Measurements from ENCODE around the gene PFDN4.

PFDN4 gene

DNA sequence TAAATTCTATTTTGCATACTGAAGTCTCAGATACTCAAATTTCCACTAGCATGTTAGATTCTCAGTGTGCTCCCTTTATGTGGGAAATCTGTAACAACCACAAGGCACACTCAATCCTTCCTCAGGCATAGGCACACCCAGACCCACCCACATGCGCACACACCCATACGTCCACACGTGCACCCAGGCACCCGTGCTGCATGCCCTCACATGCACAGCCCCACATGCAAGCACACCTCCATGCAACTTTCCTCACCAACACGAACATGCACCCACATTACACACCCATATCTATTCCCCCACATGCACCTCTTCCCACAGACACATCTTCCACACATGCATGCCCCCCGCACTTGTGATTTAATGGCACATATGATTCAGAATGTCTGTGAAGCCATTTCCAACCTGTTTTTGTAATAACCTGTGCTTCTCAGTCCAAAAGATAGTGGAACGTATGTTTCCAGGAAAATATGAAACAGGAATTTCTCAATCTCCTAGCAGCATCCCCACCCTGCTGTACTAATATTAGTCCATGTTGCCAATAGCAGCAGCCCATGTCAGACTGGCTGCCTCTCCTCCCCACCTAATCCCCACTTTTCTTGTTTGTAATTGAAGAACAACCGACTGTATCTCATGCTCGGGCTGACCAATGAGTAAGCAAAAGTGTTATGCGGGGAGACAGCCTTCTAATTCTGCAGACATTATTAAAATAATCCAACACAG, 22.8 kb upstream of the PFDN4 start:
- Mint-ChIP-seq H3K9me3 (no peaks in the 10 kb centered on the region), H3K27me3 (peaks cover 36% of the 10 kb centered on the region), H3K36me3 (ENCODE audit: low read depth) (no peaks in the 10 kb centered on the region), H3K27ac (no peak overlapping the region), H3K4me1 (ENCODE audit: low read depth) (no peaks in the 10 kb centered on the region), H3K4me3 (no peak overlapping the region)
- no peak for DNase-seq

DNA sequence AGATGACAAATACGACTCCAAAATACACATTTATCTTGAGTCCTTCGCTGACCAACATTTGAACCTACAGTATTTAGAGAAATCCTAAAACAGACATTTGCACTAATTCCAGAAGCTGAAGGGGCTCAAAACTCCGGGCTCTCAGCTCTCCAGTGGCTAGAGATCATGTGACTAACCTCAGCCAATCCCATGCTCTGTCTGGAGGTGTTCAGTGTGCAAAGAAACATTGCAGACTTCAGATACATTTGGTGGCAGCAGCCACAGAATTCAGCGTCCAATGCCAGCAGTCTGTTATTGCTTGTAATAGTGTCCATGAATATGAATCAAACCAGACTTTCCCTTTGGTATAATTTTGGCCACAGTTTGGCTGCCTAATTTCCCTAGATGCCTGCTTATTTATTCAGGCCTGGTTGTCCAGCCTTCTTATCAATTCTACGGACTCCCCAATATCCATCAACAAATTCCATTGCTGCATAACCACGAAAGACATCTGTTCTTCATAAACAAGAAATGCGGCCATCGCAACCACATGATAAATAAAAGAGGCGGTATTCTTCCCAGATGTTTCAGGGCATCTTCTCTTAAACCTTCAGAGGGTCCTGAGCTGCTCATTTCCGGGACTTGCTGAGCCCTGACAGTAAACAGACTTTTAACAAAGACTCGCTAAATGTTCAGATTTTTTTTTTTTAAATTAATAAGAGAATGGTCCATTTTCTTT, 19.6 kb upstream of the PFDN4 start:
- Mint-ChIP-seq H3K36me3 (ENCODE audit: low read depth) (no peaks in the 10 kb centered on the region), H3K9me3 (no peaks in the 10 kb centered on the region), H3K27ac (no peak overlapping the region), H3K27me3 (peaks cover 41% of the 10 kb centered on the region), H3K4me3 (no peak overlapping the region), H3K4me1 (ENCODE audit: low read depth) (no peaks in the 10 kb centered on the region)
- DNase-seq: no peak

DNA sequence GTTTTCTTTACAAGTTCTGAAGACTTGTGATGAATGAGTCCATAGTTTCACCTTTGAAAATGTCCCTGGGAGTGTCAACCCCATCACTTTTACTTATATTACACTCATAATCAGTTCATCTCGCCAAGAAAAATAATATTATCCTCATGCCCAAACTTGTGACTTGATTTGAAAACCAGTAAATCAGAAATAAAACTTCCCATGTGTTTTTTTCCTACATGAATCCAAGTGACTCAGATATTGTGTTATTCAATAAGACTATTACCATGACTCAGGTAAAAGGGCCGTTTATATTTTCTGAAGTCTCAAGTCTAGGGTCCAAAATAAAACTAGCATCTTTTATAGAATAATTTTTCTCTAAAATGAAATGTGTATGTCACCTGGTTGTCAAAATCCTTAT, 18.3 kb upstream of the PFDN4 start:
- H3K9me3 Mint-ChIP-seq: no peaks in the 10 kb centered on the region
- H3K4me3 Mint-ChIP-seq: no peak overlapping the region
- H3K36me3 Mint-ChIP-seq (ENCODE audit: low read depth): no peaks in the 10 kb centered on the region
- DNase-seq: no peak
- peaks cover 34% of the 10 kb centered on the region for H3K27me3 Mint-ChIP-seq
- H3K27ac Mint-ChIP-seq: no peak overlapping the region
- no peaks in the 10 kb centered on the region for H3K4me1 Mint-ChIP-seq (ENCODE audit: low read depth)

DNA sequence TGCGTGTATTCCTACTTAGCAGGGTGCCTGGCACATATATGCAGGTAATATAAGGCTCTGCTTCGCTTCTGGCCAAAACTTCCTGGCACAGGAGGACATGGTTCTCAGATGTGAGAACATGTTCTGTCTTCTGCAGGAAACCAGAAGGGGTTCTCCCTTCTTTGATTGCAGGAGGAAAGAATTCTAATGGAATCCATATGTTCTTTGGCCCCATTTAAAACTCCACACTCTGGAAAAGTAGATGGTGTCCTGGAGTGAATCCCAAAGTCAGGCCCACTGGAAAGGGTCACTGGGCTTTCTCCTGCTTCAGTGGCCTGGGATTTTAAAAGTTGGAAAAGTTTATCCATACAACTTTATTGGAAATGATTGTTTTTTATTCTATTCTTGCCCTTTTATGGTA, 17.7 kb upstream of the PFDN4 start:
- Mint-ChIP-seq H3K4me3 (no peak overlapping the region), H3K36me3 (ENCODE audit: low read depth) (no peaks in the 10 kb centered on the region), H3K9me3 (no peaks in the 10 kb centered on the region), H3K4me1 (ENCODE audit: low read depth) (no peaks in the 10 kb centered on the region), H3K27me3 (peaks cover 31% of the 10 kb centered on the region), H3K27ac (no peak overlapping the region)
- DNase-seq: no peak

DNA sequence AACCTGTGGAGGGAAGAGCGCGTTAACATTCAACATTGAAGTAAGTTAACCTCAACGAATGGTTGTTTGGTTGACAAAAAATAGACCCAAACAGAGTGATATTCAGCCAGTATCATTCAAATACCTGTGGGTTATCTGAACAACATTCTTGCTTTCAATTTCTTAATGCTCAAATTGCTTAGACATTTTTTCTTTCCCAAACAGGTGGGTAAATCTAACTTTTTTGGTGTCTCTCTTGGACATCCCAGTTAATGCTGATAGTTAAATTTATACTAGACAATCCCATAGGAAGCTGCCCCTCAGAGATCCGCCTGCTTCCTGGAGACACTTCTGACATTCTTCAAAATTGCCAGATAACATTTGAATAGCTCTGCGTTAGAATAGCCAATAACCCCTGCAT, 14.1 kb upstream of the PFDN4 start:
- H3K9me3 Mint-ChIP-seq: no peaks in the 10 kb centered on the region
- no peak overlapping the region for H3K4me3 Mint-ChIP-seq
- H3K36me3 Mint-ChIP-seq (ENCODE audit: low read depth): no peaks in the 10 kb centered on the region
- DNase-seq: no peak
- H3K27me3 Mint-ChIP-seq: peaks cover 18% of the 10 kb centered on the region
- no peaks in the 10 kb centered on the region for H3K4me1 Mint-ChIP-seq (ENCODE audit: low read depth)
- H3K27ac Mint-ChIP-seq: no peak overlapping the region

DNA sequence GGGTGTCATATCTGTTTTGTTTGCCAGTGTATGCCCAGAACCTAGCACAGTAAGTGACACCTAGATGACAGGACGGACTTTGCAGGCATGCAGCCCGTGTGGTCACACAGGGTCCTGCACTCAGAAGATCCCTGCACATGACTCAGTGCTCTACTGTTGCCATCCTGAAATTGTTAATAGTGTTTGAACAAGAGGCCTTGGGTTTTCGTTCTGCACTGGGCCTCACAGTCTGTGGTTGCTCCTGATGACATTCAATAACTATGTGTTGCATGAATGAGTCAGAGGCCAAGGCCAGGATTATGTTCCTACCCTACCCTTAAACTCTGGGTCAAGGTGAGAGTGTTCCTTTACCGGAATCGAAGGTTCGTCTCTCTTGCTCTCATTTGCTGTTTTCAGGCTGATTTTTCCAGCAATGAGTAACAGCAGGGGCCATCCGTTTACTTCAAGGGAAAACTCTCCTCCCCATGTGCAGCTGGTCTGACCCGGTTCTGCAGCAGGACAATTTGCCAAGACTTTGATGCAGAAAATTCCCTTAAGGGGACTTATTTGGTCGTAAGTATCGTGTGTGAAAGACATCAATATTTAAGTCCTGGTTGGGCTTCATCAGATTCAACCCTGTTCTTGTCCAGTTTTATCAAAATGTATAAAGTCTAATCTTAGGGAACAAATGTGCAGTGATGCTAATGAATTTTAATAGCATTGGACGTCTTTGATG, 13.0 kb upstream of the PFDN4 start:
- H3K4me3 Mint-ChIP-seq: no peak overlapping the region
- no peaks in the 10 kb centered on the region for H3K4me1 Mint-ChIP-seq (ENCODE audit: low read depth)
- H3K36me3 Mint-ChIP-seq (ENCODE audit: low read depth): no peaks in the 10 kb centered on the region
- H3K27me3 Mint-ChIP-seq: peaks cover 18% of the 10 kb centered on the region
- no peaks in the 10 kb centered on the region for H3K9me3 Mint-ChIP-seq
- no peak for DNase-seq
- H3K27ac Mint-ChIP-seq: no peak overlapping the region

DNA sequence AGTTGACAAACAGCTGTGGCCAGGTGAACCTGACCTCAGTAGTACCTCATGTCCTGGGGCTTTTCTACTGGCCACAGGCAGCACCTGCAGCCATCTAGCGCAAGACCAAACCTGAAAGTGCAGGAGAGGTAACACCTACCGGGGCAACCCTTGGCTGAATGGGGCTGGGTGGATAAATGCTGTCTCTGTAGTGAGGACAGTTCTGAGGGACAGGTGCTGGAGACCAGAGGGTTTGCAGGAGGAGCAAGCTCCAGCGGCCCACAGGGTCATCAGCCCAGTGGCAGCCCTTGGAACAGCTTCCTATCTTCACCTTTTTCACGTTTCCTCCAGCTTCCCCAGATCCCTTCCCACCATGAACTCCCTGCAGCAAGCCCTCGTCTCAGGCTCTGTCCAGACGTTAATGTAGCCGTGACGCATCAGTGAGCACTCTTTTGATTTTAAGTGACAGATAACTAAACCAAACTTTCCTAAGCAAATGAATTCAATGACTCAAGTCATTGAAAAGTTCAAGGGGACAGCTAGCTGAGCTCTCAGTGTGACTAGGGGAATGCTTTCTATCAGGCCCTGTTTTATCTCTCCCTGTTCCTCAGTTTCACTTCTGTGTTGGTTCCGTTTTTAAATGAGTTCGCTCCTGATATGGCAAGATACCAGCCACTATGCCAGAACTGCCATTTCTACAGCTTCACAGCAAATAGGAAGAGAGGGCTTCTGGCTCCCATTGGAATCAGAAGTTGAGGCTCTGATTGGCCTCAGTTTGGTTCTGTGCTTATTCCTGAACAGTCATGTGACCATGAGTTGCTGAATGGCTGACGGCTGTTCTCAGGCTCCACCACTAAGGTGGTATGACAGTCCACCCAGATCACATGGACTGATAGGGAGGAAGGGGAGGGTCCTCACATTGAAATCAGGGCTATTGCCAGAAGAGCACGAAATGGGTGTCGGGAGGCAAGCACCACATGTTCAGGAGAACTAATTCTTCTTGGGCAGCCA, 12.1 kb upstream of the PFDN4 start:
- no peaks in the 10 kb centered on the region for H3K4me1 Mint-ChIP-seq (ENCODE audit: low read depth)
- H3K4me3 Mint-ChIP-seq: no peak overlapping the region
- no peaks in the 10 kb centered on the region for H3K9me3 Mint-ChIP-seq
- no peaks in the 10 kb centered on the region for H3K36me3 Mint-ChIP-seq (ENCODE audit: low read depth)
- no peak overlapping the region for H3K27ac Mint-ChIP-seq
- peaks cover 18% of the 10 kb centered on the region for H3K27me3 Mint-ChIP-seq
- no peak for DNase-seq

DNA sequence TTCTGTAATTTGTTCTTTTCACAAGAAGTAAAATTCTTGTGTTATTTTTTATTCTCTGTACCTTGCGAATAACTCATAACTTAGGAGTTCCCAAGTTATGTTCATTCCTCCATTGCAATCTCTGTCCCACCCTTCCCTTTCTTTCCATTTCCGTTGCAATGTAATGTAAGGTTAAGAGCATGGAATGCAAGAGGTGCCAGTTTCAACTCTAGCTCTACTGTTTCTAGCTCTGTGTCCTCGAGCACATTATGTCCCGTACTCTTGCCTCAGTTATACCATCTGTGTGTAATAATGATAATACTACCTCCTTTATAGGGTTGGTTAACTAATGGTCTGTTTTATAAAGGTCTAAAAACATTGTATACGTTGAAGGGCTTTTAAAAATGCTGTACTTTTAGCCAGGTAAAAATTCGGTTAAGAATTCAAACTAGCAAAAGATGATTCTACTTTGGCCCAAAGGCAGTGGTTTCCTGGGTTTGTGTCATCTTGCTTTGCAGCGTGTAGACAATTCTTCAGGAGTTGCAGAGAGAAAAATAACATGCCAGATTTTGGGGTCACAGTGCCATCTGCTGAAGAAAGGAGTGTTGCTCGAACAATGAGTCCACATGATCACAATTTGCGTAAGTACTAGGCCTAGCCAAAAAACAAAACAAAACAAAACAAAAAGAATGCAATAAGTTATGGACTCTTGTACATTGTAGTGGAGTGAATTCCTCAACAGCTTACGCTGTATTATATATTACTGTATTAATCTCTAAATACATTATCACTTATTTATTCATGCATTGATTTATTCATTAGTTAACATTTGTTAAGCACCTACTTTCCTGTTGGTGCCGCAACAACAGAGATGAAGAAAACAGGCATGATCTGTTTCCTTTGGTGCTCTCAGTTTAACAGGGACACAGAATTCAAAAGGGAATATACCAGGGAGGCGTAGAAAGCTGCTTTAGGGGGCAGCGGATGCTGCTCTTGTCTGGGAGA, 10.0 kb upstream of the PFDN4 start:
- H3K4me3 Mint-ChIP-seq: no peak overlapping the region
- H3K4me1 Mint-ChIP-seq (ENCODE audit: low read depth): no peaks in the 10 kb centered on the region
- no peaks in the 10 kb centered on the region for H3K36me3 Mint-ChIP-seq (ENCODE audit: low read depth)
- no peak for DNase-seq
- H3K27me3 Mint-ChIP-seq: peaks cover 5% of the 10 kb centered on the region
- no peaks in the 10 kb centered on the region for H3K9me3 Mint-ChIP-seq
- no peak overlapping the region for H3K27ac Mint-ChIP-seq

DNA sequence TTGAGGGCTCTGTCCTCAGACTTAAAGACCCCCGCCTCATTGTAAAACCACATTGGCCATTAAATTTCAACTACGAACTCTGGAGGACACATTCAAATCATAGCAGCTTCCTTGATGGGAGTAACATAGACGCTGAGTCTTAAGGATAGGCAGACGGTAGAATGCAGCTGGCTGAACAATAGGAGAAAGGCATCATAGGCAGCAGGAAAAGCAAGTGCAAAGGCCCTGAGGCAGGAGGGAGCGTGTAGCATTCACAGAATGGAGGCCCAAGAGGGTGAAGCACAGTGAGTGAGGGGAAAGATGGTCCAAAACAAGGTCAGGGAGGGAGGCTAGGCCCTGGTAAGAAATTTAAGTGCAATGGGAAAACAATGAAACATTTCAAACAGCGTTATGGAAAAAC, 8.6 kb upstream of the PFDN4 start:
- Mint-ChIP-seq H3K4me1 (ENCODE audit: low read depth) (no peaks in the 10 kb centered on the region), H3K9me3 (no peaks in the 10 kb centered on the region), H3K27me3 (peaks cover 2% of the 10 kb centered on the region), H3K4me3 (no peak overlapping the region), H3K36me3 (ENCODE audit: low read depth) (no peaks in the 10 kb centered on the region), H3K27ac (no peak overlapping the region)
- DNase-seq: no peak

DNA sequence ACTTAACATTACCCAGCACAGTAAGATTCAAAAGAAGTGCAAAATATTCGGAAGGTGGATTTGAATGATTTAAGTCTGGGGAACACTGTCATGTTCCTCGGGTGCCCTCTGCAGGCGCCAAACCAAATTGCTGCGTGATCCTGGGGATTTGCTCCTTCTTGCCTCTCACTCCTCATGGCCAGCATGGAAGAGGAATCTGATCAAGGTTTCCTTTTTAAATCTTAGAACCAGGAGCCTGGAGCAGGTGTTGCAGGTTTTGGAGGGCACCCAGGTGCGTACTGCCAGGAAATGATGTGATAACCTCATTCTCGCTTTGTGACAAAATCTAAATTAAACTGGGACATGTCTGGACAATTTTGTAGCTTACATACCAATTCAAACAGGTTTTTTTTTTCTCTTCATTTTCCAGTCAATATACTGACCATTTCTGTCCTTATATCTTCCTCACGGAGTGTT, 8.1 kb upstream of the PFDN4 start:
- Mint-ChIP-seq H3K27ac (no peak overlapping the region), H3K9me3 (no peaks in the 10 kb centered on the region), H3K27me3 (peaks cover 2% of the 10 kb centered on the region), H3K4me1 (ENCODE audit: low read depth) (no peaks in the 10 kb centered on the region), H3K4me3 (no peak overlapping the region), H3K36me3 (ENCODE audit: low read depth) (no peaks in the 10 kb centered on the region)
- peak; percentile 81 for DNase-seq

DNA sequence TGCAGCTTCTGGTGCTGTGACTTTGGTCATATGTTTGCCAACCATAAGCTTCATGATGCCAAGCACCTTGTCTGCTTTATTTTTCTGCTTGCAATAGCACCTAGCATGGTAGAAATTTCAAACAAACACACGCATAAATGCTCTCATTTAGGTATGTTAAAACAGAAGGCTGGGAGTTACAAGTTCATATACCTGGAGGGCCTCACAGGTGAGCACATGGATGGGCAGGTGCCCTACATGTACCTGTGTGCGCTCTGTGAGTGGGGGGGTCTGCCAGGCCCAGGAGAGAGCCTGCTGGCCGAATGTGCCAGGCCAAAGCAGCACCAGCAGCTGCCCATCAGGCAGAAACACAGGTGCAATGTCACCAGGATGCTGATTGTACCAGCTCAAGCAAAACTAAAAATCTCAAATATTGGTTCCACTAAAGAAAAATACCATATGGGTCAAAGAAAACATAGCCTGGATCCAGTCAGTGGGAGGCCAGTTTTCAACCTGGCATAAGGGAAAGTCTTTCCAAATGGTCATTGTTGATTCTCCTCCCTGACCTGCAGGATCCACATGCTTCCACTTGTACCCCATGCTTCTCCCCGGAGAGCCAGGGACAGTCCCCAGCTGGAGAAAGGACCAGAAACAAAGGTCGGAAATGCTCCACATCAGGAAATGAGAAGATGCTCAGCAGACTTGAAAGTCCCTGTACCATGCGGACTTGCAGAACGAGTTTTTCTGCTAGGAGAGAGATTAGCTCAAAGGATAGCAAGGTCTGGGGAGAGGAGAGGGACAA, 7.2 kb upstream of the PFDN4 start:
- Mint-ChIP-seq H3K9me3 (no peaks in the 10 kb centered on the region), H3K4me3 (no peak overlapping the region), H3K27ac (no peak overlapping the region), H3K36me3 (ENCODE audit: low read depth) (no peaks in the 10 kb centered on the region), H3K4me1 (ENCODE audit: low read depth) (peaks cover 8% of the 10 kb centered on the region), H3K27me3 (no peaks in the 10 kb centered on the region)
- DNase-seq: no peak

DNA sequence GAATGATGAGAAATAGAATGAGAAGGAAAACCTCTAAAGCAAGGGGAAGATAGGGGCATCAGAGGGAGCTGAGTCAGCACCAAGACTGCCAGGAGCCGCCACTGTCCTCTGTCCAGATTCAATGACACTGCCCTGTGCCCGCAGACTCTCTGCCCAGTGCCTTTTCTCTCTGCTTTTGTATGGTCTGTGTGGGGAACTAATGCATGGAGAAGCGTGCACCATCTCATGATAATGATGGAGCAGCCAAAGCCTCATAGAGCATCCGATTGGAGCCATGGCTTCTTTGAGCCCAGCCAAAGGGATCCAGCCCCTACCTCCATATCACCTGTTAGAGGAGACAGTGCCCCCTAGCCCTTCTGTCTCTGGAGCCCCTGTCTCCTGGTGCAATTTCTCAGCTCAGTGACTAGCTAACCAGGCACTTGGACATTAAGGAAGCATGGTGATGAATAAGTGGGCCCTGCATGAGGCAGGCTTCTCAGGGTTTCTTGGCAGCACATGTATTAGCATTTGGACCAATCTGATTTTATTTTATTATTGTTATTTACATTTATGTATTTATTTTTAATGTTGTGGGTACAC, 6.5 kb upstream of the PFDN4 start:
- no peak overlapping the region for H3K27ac Mint-ChIP-seq
- DNase-seq: no peak
- H3K4me1 Mint-ChIP-seq (ENCODE audit: low read depth): peaks cover 15% of the 10 kb centered on the region
- no peaks in the 10 kb centered on the region for H3K27me3 Mint-ChIP-seq
- no peak overlapping the region for H3K4me3 Mint-ChIP-seq
- H3K36me3 Mint-ChIP-seq (ENCODE audit: low read depth): no peaks in the 10 kb centered on the region
- no peaks in the 10 kb centered on the region for H3K9me3 Mint-ChIP-seq

Data from activated T-cell treated with anti-CD3 and anti-CD28 coated beads, Interleukin-2, amount 50 U/mL, for 24 hours (primary cell).